ENCODE measurements around the gene C11orf68. TPM values are rescaled to one million over a fixed set of nuclear protein-coding genes. Genes with fewer than 3 reads are reported as not detected.
A peak's percentile ranks its signal among the peaks of the same experiment; 100 is the strongest.

The C11orf68 gene
- total and polyA plus RNA-seq, 9 of the 15 experiments (the other 6 are each of a cell fraction or from before 2014, with no cell fraction given), result 3.6 to 35.9 (median 12.8) TPM

GRCh38 chr11:65903068-65903481 lies 15.8 kb downstream of the C11orf68 start (continued):
- no peak for TF ChIP-seq HCFC1 (IDR thresholded peaks at IDR 0.05; ENCODE audit: low read depth, low read length)
- 0 out of 2 replicates have a peak, but pooled peaks have one; percentile 22 for TF ChIP-seq MYC (IDR thresholded peaks at IDR 0.05; ENCODE audit: low read depth, low read length)
- TF ChIP-seq MYC (CRISPR knock-in tag; IDR thresholded peaks at IDR 0.05; ENCODE audit: borderline replicate concordance, low read depth), result no peak
- no peak for TF ChIP-seq ASH1L (IDR thresholded peaks at IDR 0.05; ENCODE audit: borderline replicate concordance, low read depth, partially characterized antibody)
- TF ChIP-seq HDAC3 (IDR thresholded peaks at IDR 0.05; ENCODE audit: borderline replicate concordance, partially characterized antibody), result no peak
- no peak for TF ChIP-seq HDAC2 (IDR thresholded peaks at IDR 0.05)
- peak; percentile 42; the same call in 1 of the 2 replicates for TF ChIP-seq POLR2G (IDR thresholded peaks at IDR 0.05; ENCODE audit: low read depth, low read length)
- no peak for TF ChIP-seq ZNF280A (IDR thresholded peaks at IDR 0.05; ENCODE audit: low read depth, partially characterized antibody)
- TF ChIP-seq HBP1 (CRISPR knock-in tag; IDR thresholded peaks at IDR 0.05), result no peak
- 0 out of 4 replicates have a peak, but pooled peaks of 1 of the 2 experiments have one; percentile 7 for TF ChIP-seq RAD21 (CRISPR knock-in tag; conservative IDR thresholded peaks at IDR 0.05 in 1 of 2, IDR thresholded peaks at IDR 0.05 in 1 of 2)
- TF ChIP-seq POLR2AphosphoS5 (IDR thresholded peaks at IDR 0.05; ENCODE audit: control insufficient read depth, insufficient read depth, low read depth, low read length), result peak; percentile 30; the same call in 1 of the 2 replicates
- TF ChIP-seq, protein P1, sequence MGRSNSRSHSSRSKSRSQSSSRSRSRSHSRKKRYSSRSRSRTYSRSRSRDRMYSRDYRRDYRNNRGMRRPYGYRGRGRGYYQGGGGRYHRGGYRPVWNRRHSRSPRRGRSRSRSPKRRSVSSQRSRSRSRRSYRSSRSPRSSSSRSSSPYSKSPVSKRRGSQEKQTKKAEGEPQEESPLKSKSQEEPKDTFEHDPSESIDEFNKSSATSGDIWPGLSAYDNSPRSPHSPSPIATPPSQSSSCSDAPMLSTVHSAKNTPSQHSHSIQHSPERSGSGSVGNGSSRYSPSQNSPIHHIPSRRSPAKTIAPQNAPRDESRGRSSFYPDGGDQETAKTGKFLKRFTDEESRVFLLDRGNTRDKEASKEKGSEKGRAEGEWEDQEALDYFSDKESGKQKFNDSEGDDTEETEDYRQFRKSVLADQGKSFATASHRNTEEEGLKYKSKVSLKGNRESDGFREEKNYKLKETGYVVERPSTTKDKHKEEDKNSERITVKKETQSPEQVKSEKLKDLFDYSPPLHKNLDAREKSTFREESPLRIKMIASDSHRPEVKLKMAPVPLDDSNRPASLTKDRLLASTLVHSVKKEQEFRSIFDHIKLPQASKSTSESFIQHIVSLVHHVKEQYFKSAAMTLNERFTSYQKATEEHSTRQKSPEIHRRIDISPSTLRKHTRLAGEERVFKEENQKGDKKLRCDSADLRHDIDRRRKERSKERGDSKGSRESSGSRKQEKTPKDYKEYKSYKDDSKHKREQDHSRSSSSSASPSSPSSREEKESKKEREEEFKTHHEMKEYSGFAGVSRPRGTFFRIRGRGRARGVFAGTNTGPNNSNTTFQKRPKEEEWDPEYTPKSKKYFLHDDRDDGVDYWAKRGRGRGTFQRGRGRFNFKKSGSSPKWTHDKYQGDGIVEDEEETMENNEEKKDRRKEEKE (IDR thresholded peaks at IDR 0.05; ENCODE audit: borderline replicate concordance in 1 of 2, control insufficient read depth in 1 of 2, low read depth in 2 of 2, low read length in 1 of 2), result 0 out of 4 replicates have a peak, but pooled peaks of 1 of the 2 experiments have one; percentile 25
- TF ChIP-seq BRD4 (IDR thresholded peaks at IDR 0.05), result no peak
- TF ChIP-seq SIN3A (IDR thresholded peaks at IDR 0.05; ENCODE audit: borderline replicate concordance in 2 of 2, control insufficient read depth in 1 of 2, low read depth in 2 of 2, low read length in 2 of 2), result no peak
- no peak for TF ChIP-seq DIDO1 (tag; IDR thresholded peaks at IDR 0.05; ENCODE audit: low read depth)
- TF ChIP-seq FOXJ3 (CRISPR knock-in tag; IDR thresholded peaks at IDR 0.05), result no peak
- TF ChIP-seq CBX5 (IDR thresholded peaks at IDR 0.05; ENCODE audit: borderline replicate concordance, low read depth), result no peak
- no peak for TF ChIP-seq ZBTB33 (CRISPR knock-in tag; IDR thresholded peaks at IDR 0.05)
- TF ChIP-seq ZNF143 (CRISPR knock-in tag; IDR thresholded peaks at IDR 0.05), result no peak
